HG03045 (cell line): Measurements from ENCODE around the gene IRS1.

Experiments
- ATAC-seq: cut with Tn5 transposase; IDR thresholded peaks from one replicate; pipeline ENCODE4 v1.9.1; 2021; ENCODE audit warnings: mild to moderate bottlenecking, moderate library complexity; ENCODE audit not compliant: unreplicated experiment

The IRS1 gene

GRCh38 chr2:226692521-226693126 lies 107.0 kb downstream of the IRS1 start:
- no peak for ATAC-seq

GRCh38 chr2:226691255-226691654 lies 108.4 kb downstream of the IRS1 start:
- no peak for ATAC-seq

DNA sequence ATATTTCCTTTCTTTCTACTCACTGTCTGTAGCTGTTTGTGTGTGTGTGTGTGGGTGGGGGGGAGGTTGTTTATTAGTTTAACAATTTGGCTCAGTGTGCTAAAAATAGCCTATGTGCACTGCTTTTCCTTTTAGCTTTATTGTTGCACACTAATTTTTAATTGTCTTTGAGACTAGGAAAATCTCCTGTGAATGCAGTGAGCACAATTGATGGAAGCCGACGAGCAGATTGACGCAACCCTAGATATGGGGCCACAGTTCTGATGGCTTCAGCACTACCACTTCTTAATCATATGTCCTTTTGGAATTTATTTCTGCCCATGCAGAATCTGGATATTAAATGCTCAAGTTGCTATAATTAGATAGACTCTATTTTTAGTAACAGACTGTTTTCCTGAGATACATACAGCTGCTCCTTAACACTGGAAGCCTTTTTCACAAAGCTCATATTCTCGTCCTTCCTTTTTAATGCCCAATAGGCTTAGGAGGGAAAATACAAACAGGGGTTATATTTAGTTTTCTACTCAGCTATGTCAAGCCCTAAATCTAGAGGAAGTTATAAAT lies 109.1 kb downstream of the IRS1 start:
- no peak for ATAC-seq

DNA sequence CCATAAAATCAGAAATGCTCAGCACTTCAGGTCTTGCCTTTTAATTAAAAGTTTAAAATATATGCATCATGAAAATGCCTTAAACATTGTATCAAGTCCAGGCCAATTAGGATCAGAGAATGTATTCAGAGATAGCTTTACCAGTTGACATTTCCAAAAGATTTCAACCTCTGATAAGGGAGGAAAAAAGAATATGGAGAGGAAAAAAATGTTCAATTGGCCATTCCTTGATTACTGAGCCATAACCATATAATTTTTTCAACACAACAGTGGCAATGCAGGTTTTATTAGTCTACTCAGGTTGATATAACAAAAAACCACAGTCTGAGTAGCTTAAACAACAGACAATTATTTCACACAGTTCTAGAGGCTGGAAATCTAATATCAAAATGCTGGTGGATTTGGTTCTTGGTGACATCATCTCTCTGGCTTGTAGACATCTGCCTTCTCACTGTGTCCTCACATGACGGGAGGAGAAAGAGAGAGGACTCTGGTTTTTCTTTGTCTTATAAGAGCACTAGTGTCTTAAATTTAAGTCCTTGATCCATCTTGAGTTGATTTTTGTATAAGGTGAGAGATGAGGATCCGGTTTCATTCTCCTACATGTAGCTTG lies 111.9 kb downstream of the IRS1 start:
- no peak for ATAC-seq

GRCh38 chr2:226684563-226684959 lies 115.1 kb downstream of the IRS1 start:
- no peak for ATAC-seq

DNA sequence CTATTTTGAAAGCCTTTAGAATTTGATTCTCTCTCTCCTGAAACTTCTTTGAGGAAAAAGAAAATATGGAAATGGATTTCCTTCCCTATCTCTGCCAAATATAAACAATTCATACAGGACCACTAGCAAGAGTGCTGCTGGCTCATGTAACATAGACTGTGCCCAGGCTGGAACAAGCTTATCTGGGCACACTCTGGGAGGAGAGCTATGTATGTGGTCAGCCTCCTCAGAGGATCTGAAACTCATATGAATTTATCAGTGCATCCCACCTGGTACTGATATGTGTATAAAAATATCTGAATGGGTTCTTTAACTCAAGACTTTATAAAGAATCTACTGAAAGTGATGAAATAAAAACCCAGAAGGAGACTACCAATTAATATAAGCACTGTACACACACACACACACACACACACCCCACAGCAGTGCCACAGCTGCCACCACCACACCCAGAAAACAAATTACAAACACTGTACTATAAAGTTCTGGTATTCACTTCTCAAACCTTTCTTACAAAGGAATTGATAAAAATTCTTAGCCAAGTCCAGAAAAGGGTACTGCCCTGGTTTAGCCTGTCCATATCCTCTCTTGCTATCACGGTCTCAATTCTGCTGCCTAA lies 115.6 kb downstream of the IRS1 start:
- no peak for ATAC-seq

DNA sequence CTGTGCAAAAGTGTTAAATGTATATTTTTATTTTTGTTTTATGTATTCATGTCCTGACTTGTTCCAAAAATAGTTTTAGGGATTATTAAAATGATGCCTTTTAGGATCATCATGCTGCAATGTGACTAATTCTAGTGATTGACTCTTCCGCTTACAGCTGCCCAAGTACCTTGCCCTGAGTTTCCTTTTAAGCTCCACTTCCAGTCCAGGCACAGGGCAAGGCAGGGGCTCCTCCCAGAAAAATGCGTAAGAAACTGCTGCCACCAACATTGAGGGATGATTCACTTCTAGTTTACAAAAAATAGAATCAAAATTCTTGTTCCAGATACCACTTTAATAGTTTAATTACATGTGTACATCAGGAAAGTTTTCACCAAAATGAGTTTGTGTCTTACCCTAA lies 116.4 kb downstream of the IRS1 start:
- no peak for ATAC-seq
